Lower lobe of right lung (tissue), 2 donors: ENCODE results near the gene ATP8B3. TPM values are rescaled to one million over a fixed set of nuclear protein-coding genes. Genes with fewer than 3 reads are reported as not detected.

Source experiments
- ATAC-seq, 2 donors: fragments of 200-7000 bp; cut with Tn5 transposase; one replicate each; pipeline ENCODE4 v1.9.1; 2020 to 2022; ENCODE audit warnings: mild to moderate bottlenecking in 2 of 2, moderate library complexity in 2 of 2
- DNase-seq: peaks from one replicate; pipeline ENCODE4 v3.0.0-alpha.2; 2020
- H3K27ac ChIP-seq: fragments of 200-600 bp; one replicate; pipeline ENCODE4 v1.8.0; 2022
- H3K27me3 ChIP-seq: fragments of 200-600 bp; one replicate; pipeline ENCODE4 v1.8.0; 2022; ENCODE audit warnings: low read depth
- H3K36me3 ChIP-seq: fragments of 200-600 bp; one replicate; pipeline ENCODE4 v1.8.0; 2022; ENCODE audit warnings: mild to moderate bottlenecking
- H3K4me1 ChIP-seq: fragments of 200-600 bp; one replicate; pipeline ENCODE4 v1.8.0; 2022
- H3K4me3 ChIP-seq: fragments of 200-600 bp; one replicate; pipeline ENCODE4 v1.8.0; 2022; ENCODE audit warnings: mild to moderate bottlenecking
- H3K9me3 ChIP-seq: fragments of 200-600 bp; one replicate; pipeline ENCODE4 v1.8.0; 2022
- intact Hi-C: fragments of 100-400 bp; cut with DNase I; formaldehyde crosslinking; loops from one replicate; pipeline ENCODE4 v1.11.0; 2022
- total RNA-seq: library from RNA; stranded (reverse); fragmentation: NEBNext Ultra II Directional; extraction: Animal tissue kit (Norgen Biotek cat#: 25700); gene quantifications from one replicate; pipeline ENCODE4 v1.2.1, GENCODE V29; 2021
- TF ChIP-seq, protein P1 (sequence below): fragments of 200-600 bp; IDR thresholded peaks from one replicate; pipeline ENCODE4 v1.8.0; 2022; ENCODE audit warnings: antibody characterized with exemption, mild to moderate bottlenecking
- donor health status: DM: no; HTN: yes; CAD: no; lungs with severe emphysema.

Gene ATP8B3
- total RNA-seq, 1 donor from 2014 or later, result 2.1 TPM

DNA sequence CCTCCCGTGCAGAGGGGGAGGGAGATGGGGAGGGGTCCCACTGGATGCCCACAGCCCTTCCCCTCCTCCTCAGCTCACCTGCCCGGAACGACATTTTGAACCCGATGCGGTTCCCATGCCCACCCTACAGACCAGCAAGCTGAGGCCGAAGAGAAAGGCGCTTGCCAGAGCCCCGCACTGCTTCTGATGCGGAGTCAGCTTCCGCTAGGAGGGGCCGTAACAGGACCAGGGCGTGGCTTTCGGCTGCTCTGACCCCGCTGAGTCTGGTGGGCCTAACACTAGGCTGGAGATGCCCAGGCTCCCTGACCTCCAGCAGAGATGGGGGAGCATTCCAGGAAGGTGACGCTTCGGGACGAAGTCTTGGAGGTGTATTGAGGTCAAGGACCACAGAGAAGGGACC lies 52.1 kb downstream of the ATP8B3 start:
- no peak for ATAC-seq
- DNase-seq, result no peak
- peaks cover 11% of the 10 kb centered on the region for H3K4me1 ChIP-seq
- H3K36me3 ChIP-seq, result no peaks in the 10 kb centered on the region
- H3K27me3 ChIP-seq, result peaks cover 98% of the 10 kb centered on the region
- H3K27ac ChIP-seq, result no peak overlapping the region
- TF ChIP-seq, protein P1, sequence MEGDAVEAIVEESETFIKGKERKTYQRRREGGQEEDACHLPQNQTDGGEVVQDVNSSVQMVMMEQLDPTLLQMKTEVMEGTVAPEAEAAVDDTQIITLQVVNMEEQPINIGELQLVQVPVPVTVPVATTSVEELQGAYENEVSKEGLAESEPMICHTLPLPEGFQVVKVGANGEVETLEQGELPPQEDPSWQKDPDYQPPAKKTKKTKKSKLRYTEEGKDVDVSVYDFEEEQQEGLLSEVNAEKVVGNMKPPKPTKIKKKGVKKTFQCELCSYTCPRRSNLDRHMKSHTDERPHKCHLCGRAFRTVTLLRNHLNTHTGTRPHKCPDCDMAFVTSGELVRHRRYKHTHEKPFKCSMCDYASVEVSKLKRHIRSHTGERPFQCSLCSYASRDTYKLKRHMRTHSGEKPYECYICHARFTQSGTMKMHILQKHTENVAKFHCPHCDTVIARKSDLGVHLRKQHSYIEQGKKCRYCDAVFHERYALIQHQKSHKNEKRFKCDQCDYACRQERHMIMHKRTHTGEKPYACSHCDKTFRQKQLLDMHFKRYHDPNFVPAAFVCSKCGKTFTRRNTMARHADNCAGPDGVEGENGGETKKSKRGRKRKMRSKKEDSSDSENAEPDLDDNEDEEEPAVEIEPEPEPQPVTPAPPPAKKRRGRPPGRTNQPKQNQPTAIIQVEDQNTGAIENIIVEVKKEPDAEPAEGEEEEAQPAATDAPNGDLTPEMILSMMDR, result no peak
- intact Hi-C loops, result no loop called here
- H3K4me3 ChIP-seq, result no peak overlapping the region
- no peaks in the 10 kb centered on the region for H3K9me3 ChIP-seq

DNA sequence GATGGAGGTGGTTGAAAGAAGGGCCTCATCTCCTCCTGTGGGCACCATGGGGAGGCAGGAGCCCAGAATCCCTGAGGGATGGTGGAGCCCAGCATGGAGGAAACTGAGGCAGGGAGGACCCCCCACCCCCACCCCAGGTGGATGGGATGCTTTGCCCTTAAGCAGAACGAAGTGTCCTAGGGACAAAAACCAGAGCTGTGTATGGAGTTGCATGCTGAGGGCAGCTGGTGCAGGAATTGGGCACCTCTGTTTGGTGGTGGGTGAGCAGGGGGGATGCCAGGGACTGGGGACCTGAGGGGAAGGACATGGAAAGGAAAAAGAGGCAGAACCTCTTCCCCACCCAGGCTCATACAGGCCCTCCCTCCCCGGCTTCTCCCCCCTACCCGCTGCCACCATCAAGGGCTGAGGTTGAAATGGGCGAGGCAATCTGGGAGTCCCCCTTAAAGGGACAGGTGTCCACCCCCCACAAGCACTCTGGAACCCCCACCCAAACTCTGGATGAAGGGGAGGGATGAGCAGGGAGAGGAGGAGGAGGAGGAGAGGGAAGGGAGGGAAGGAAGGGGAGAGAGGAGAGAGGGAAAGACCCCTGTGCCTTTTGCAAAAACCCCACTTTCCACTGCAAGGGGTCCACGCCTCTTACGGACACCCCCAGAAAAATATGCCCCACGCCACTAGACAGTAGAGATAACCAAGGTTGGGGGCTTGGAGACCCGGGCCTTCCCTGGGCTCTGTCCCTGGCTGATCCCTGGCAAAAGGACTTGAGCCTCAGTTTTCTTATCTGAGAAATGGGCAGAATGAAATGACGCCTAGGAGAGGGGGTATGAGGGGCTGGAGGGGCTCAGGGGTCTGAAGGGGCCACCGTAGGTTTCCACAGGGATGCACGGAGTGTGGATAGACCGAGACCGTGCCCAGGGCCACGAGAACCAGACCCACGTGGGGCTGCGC lies 52.8 kb downstream of the ATP8B3 start:
- intact Hi-C loops, result no loop called here
- no peak overlapping the region for H3K27ac ChIP-seq
- H3K36me3 ChIP-seq, result no peaks in the 10 kb centered on the region
- DNase-seq (no peak), ATAC-seq (no peak)
- no peaks in the 10 kb centered on the region for H3K9me3 ChIP-seq
- TF ChIP-seq, protein P1, result no peak
- H3K4me1 ChIP-seq, result peaks cover 11% of the 10 kb centered on the region
- peaks cover 96% of the 10 kb centered on the region for H3K27me3 ChIP-seq
- H3K4me3 ChIP-seq, result no peak overlapping the region

DNA sequence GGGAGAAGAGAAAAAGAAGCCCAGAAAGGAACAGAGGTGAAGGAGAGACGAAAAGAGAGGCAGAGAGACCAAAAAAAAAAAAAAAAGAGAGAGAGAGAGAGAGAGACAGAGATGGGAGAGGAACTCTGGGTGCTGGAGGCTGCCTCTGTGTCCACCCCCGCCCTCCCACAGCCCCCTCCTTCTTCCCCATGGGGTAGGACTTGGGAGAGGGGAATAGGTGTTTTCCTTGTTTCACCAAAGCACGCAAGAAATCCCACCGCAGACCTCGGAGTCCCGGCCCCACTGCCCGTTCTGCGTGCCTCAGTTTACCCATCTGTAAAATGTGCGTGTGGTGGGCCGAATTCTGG lies 53.9 kb downstream of the ATP8B3 start:
- intact Hi-C loops, result no loop called here
- Histone ChIP-seq H3K27me3 (peaks cover 86% of the 10 kb centered on the region), H3K9me3 (no peaks in the 10 kb centered on the region)

DNA sequence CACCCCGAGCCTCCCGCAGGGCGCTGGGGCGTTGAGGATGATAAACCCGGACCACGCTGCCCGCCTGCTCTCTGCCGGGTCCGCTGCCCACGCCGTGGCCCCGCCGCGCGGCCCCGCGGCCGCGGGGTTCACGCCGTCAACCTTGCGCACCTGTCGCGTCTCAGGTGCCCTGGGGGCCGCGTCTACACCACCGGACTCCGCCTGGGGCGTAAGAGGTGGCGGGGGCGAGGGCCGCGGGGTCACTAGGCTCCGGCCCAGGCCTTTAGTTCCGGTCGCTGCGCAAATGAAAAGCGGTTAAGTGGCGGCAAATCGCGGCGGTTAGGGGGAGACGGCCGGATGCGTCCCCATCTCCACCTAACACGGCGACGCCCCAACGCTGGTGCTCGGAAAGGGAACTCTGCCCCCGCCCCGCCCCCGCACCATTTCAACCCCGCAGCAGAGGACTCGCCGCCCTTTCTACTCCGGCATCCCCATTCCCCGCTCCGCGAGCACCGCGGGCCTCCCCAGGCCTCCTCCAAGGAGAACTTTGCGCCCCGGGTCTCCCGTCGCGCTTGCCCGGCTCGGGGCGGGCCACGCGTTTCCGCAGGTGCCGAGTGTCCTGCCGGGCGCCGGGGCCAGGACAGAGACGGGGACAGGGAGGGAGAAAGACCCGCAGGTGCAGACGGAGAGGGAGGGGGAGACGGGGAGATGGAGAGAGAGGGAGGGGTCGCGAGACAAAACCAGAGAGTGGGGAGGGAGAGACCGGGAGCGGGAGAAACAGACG lies 54.4 kb downstream of the ATP8B3 start:
- no peak for ATAC-seq
- no peak for DNase-seq
- H3K36me3 ChIP-seq, result no peaks in the 10 kb centered on the region
- H3K27me3 ChIP-seq, result peaks cover 86% of the 10 kb centered on the region
- intact Hi-C loops, result no loop called here
- no peaks in the 10 kb centered on the region for H3K9me3 ChIP-seq
- TF ChIP-seq, protein P1, result no peak
- peaks cover 11% of the 10 kb centered on the region for H3K4me1 ChIP-seq
- no peak overlapping the region for H3K4me3 ChIP-seq
- H3K27ac ChIP-seq, result no peak overlapping the region

More for the DNA sequence above, 53.9 kb downstream of the ATP8B3 start:
- DNase-seq (no peak), ATAC-seq (no peak)
- TF ChIP-seq, protein P1, result no peak
- Histone ChIP-seq H3K36me3 (no peaks in the 10 kb centered on the region), H3K4me3 (no peak overlapping the region), H3K27ac (no peak overlapping the region), H3K4me1 (peaks cover 11% of the 10 kb centered on the region)

DNA sequence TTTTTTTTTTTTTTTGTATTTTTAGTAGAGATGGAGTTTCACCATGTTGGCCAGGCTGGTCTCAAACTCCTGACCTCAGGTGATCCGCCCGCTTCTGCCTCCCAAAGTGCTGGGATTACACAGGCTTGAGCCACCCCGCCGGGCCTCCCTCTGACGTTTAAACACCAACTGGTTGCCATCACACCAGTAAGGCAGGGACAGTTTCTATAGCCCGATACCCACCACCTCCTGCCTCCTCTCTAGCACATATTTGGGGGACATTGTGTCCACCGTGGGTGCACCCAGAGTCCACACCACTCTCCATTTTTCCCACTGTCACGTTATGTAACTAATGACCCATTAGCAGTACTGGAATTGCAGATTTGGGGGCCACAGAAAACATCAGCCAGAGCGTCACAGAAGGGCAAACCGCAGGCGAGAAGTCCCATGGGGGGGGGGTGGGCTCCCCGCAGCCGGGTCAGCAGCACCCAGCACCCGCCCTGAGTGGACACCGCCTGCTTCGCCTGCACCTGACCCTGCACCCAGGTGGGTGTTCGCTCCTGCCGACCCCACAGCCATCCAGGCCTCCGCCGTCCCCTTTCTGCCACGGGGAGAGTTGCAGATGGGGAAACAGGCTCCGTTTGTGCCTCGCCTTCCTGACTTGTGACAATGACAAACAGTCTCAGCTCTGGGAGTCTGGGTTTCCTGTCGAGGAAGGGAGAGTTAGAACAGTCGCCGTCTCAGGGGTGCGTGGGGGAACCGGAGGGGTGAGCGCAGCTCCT lies 55.2 kb downstream of the ATP8B3 start:
- Histone ChIP-seq H3K4me3 (no peak overlapping the region), H3K27me3 (peaks cover 86% of the 10 kb centered on the region), H3K36me3 (no peaks in the 10 kb centered on the region), H3K27ac (no peak overlapping the region), H3K4me1 (peaks cover 11% of the 10 kb centered on the region), H3K9me3 (no peaks in the 10 kb centered on the region)
- TF ChIP-seq, protein P1, result no peak
- DNase-seq, result no peak
- intact Hi-C loops, result no loop called here
- no peak for ATAC-seq
